AG04450 (cell line): Measurements from ENCODE around the gene EPB41L4A. TPM values are rescaled to one million over a fixed set of nuclear protein-coding genes. Genes with fewer than 3 reads are reported as not detected.

Source experiments
- CTCF ChIA-PET: fragments of 300-600, 350-600 bp; formaldehyde crosslinking; extraction: SDS; loops from one replicate; lab custom pipeline; 2022; ENCODE audit warnings: antibody characterized with exemption, inconsistent platforms; lab: Charles Lee
- POLR2A ChIA-PET: fragments of 350-600 bp; formaldehyde crosslinking; extraction: SDS; loops from one replicate; lab custom pipeline; 2021; ENCODE audit warnings: antibody characterized with exemption, inconsistent platforms; lab: Yijun Ruan, JAX
- DNase-seq: peaks from one replicate; pipeline ENCODE4 v3.0.0-alpha.2; 2011; ENCODE audit warnings: low read depth, low spot score
- H3K27ac ChIP-seq: one replicate; pipeline ENCODE4 v1.5.1; 2012; ENCODE audit warnings: low read depth, low read length, control low read depth
- H3K27me3 ChIP-seq: one replicate; pipeline ENCODE4 v1.6.0; 2012; ENCODE audit warnings: low read length; ENCODE audit not compliant: control insufficient read depth, insufficient read depth
- H3K4me3 ChIP-seq: 2 replicates; pipeline ENCODE4 v1.5.1; 2011; ENCODE audit warnings: mild to moderate bottlenecking, low read depth, low read length, control low read depth
- H3K9me3 ChIP-seq: 2 replicates; pipeline ENCODE4 v1.5.1; 2012; ENCODE audit warnings: low read length; ENCODE audit not compliant: control insufficient read depth, insufficient read depth
- CTCF ChIP-seq: IDR thresholded peaks from 2 replicates; pipeline ENCODE4 v1.5.1; 2011; ENCODE audit warnings: low read depth, low read length, control low read depth, inconsistent platforms
- polyA plus RNA-seq: library from polyadenylated mRNA; depleted of rRNA; stranded (reverse); fragments of >200 nt; gene quantifications from 2 replicates; pipeline ENCODE4 v1.2.3, GENCODE V29; 2011

The EPB41L4A gene
- polyA plus RNA-seq, 1 experiment = not detected

- TF ChIP-seq CTCF = no peak
- CTCF ChIA-PET = no interaction called here
- Histone ChIP-seq H3K27me3 (peaks cover 3% of the 10 kb centered on the region), H3K27ac (no peak overlapping the region), H3K4me3 (no peak overlapping the region), H3K9me3 (no peaks in the 10 kb centered on the region)
- no peak for DNase-seq
- POLR2A ChIA-PET = no interaction called here
Observed at GRCh38 chr5:112411903-112412302, 7.2 kb downstream of the EPB41L4A start.

GRCh38 chr5:112407666-112408065 lies 11.4 kb downstream of the EPB41L4A start:
- no peak for TF ChIP-seq CTCF
- CTCF ChIA-PET = no interaction called here
- Histone ChIP-seq H3K27me3 (no peaks in the 10 kb centered on the region), H3K9me3 (no peaks in the 10 kb centered on the region), H3K27ac (no peak overlapping the region), H3K4me3 (no peak overlapping the region)
- DNase-seq = no peak
- POLR2A ChIA-PET = no interaction called here

- H3K9me3 ChIP-seq = no peaks in the 10 kb centered on the region
- H3K27ac ChIP-seq = no peak overlapping the region
- no peaks in the 10 kb centered on the region for H3K27me3 ChIP-seq
- CTCF ChIA-PET = no interaction called here
- no peak for TF ChIP-seq CTCF
- DNase-seq = no peak
- H3K4me3 ChIP-seq = no peak overlapping the region
- POLR2A ChIA-PET = no interaction called here
Observed at GRCh38 chr5:112407240-112407639, 11.8 kb downstream of the EPB41L4A start.

GRCh38 chr5:112403069-112403468 lies 16.0 kb downstream of the EPB41L4A start:
- ChIA-PET CTCF (interaction anchor here (0.6 kb wide), 1 partner anchor 870 kb away, joined by 3 read pairs; no protein-coding TSS in a partner anchor), POLR2A (no interaction called here)
- DNase-seq = no peak
- H3K27me3 ChIP-seq = no peaks in the 10 kb centered on the region
- no peaks in the 10 kb centered on the region for H3K9me3 ChIP-seq
- TF ChIP-seq CTCF = no peak
- no peak overlapping the region for H3K27ac ChIP-seq
- H3K4me3 ChIP-seq = no peak overlapping the region

GRCh38 chr5:112401924-112402323 lies 17.2 kb downstream of the EPB41L4A start:
- Histone ChIP-seq H3K9me3 (no peaks in the 10 kb centered on the region), H3K27me3 (no peaks in the 10 kb centered on the region), H3K27ac (no peak overlapping the region), H3K4me3 (no peak overlapping the region)
- ChIA-PET CTCF (no interaction called here), POLR2A (no interaction called here)
- DNase-seq = no peak
- TF ChIP-seq CTCF = no peak
